ENCODE measurements around the gene CLASRP.

GRCh38 chr19:45098521-45099466 is 59.9 kb downstream of the CLASRP start:
- TF ChIP-seq CREB1 (CRISPR knock-in tag; IDR thresholded peaks at IDR 0.05) (no peak), FOXJ3 (CRISPR knock-in tag; IDR thresholded peaks at IDR 0.05; ENCODE audit: borderline replicate concordance) (no peak), FOXK1 (CRISPR knock-in tag; IDR thresholded peaks at IDR 0.05) (no peak), RELA (CRISPR knock-in tag; IDR thresholded peaks at IDR 0.05; ENCODE audit: borderline replicate concordance) (no peak), TEAD4 (CRISPR knock-in tag; IDR thresholded peaks at IDR 0.05) (no peak)
